Thoracic aorta (tissue), 2 donors: ENCODE measurements around the gene THADA. TPM values are rescaled to one million over a fixed set of nuclear protein-coding genes. Genes with fewer than 3 reads are reported as not detected.

Experiments
- ATAC-seq: fragments of 150-250 bp; one replicate; pipeline ENCODE4 v1.8.0; 2017; ENCODE audit warnings: low read depth; ENCODE audit not compliant: insufficient number of reproducible peaks, low FRiP score
- DNase-seq: peaks from one replicate; pipeline ENCODE4 v3.0.0-alpha.2; 2020; ENCODE audit warnings: low spot score
- H3K27ac ChIP-seq, 2 donors: fragments of 200-600 bp; sonication (generic); 1 replicate in 1 of 2; 2 replicates in 1 of 2; pipeline ENCODE4 v1.5.1; 2016; ENCODE audit warnings: mild to moderate bottlenecking in 2 of 2, moderate library complexity in 2 of 2
- H3K27me3 ChIP-seq: fragments of 200-600 bp; sonication (generic); replicated peaks from 2 replicates; pipeline ENCODE4 v1.6.0; 2016; ENCODE audit warnings: mild to moderate bottlenecking; ENCODE audit not compliant: insufficient read depth
- H3K36me3 ChIP-seq: fragments of 200-600 bp; sonication (generic); one replicate; pipeline ENCODE4 v1.5.1; 2016
- H3K4me1 ChIP-seq, 2 donors: fragments of 200-600 bp; sonication (generic); 1 replicate in 1 of 2; 2 replicates in 1 of 2; pipeline versions ENCODE4 v1.5.1 to v1.6.0; 2016; ENCODE audit warnings: low read depth in 2 of 2, mild to moderate bottlenecking in 1 of 2; ENCODE audit not compliant: control insufficient read depth in 1 of 2
- H3K4me3 ChIP-seq: fragments of 200-600 bp; sonication (generic); 2 replicates; pipeline ENCODE4 v1.5.1; 2016; ENCODE audit warnings: mild to moderate bottlenecking
- H3K9me3 ChIP-seq: fragments of 200-600 bp; sonication (generic); 2 replicates; pipeline ENCODE4 v1.5.1; 2016
- CTCF ChIP-seq: fragments of 200-600 bp; sonication (generic); IDR thresholded peaks from one replicate; pipeline ENCODE4 v1.5.1; 2019; ENCODE audit warnings: antibody characterized with exemption
- total RNA-seq, 2 donors: library from RNA; depleted of rRNA; stranded (reverse); fragments of >200 nt; gene quantifications; one replicate each; pipeline versions ENCODE4 v1.1.0 to v1.2.3, GENCODE V29; 2016

Gene THADA
- total RNA-seq, 2 donors from 2014 or later, result 33.3 to 46.6 TPM

- Histone ChIP-seq H3K27me3 (no peaks in the 10 kb centered on the region), H3K36me3 (no peaks in the 10 kb centered on the region), H3K4me1 (no peaks in the 10 kb centered on the region), H3K9me3 (no peaks in the 10 kb centered on the region), H3K4me3 (no peak overlapping the region), H3K27ac (no peak overlapping the region)
- ATAC-seq (no peak), DNase-seq (no peak)
- no peak for TF ChIP-seq CTCF
Observed at GRCh38 chr2:43185146-43185545, 410.7 kb downstream of the THADA start.

GRCh38 chr2:43184339-43184895 is 411.4 kb downstream of the THADA start:
- Histone ChIP-seq H3K36me3 (no peaks in the 10 kb centered on the region), H3K4me1 (peaks cover under 1 to 4% of the 10 kb centered on the region in 2 donors), H3K9me3 (no peaks in the 10 kb centered on the region), H3K27ac (no peak overlapping the region), H3K27me3 (no peaks in the 10 kb centered on the region), H3K4me3 (no peak overlapping the region)
- DNase-seq, result no peak
- no peak for TF ChIP-seq CTCF
- ATAC-seq, result no peak

- DNase-seq (no peak), ATAC-seq (no peak)
- Histone ChIP-seq H3K27ac (no peak overlapping the region), H3K4me1 (peaks cover 5 to 10% of the 10 kb centered on the region in 2 donors), H3K36me3 (no peaks in the 10 kb centered on the region), H3K4me3 (no peak overlapping the region), H3K27me3 (no peaks in the 10 kb centered on the region), H3K9me3 (no peaks in the 10 kb centered on the region)
- TF ChIP-seq CTCF, result no peak
Observed at GRCh38 chr2:43183743-43184142, 412.1 kb downstream of the THADA start.

GRCh38 chr2:43180897-43181296 is 414.9 kb downstream of the THADA start:
- DNase-seq (no peak), ATAC-seq (no peak)
- H3K9me3 ChIP-seq, result no peaks in the 10 kb centered on the region
- H3K36me3 ChIP-seq, result no peaks in the 10 kb centered on the region
- no peaks in the 10 kb centered on the region for H3K27me3 ChIP-seq
- H3K4me3 ChIP-seq, result no peak overlapping the region
- peaks cover 5 to 22% of the 10 kb centered on the region in 2 donors for H3K4me1 ChIP-seq
- no peak for TF ChIP-seq CTCF
- no peak overlapping the region for H3K27ac ChIP-seq

Other genes with a start within 250 kb of the THADA start
- gene PLEKHH2, start 41.2 kb upstream of the THADA start, total RNA-seq, result 10 to 100 TPM; 23.3 to 29.5 TPM
- gene C1GALT1C1L, start 80.4 kb upstream of the THADA start, total RNA-seq, result under 1 TPM in 1 of 2 donors, not detected in 1; 0.95 TPM
- 10 to 100 TPM; 32.9 to 41.6 TPM for gene DYNC2LI1, start 178.0 kb upstream of the THADA start, total RNA-seq
- gene ABCG5, start 242.8 kb upstream of the THADA start, total RNA-seq, result not detected
- not detected for gene ABCG8, start 242.9 kb upstream of the THADA start, total RNA-seq